SK-N-SH (cell line): Measurements from ENCODE around the gene HS1BP3. TPM values are rescaled to one million over a fixed set of nuclear protein-coding genes. Genes with fewer than 3 reads are reported as not detected.

Experiments used
- CTCF ChIA-PET: fragments of 300-600, 350-600 bp; formaldehyde crosslinking; extraction: SDS; loops from one replicate; lab custom pipeline; 2021; lab: Yijun Ruan, JAX
- POLR2A ChIA-PET: fragments of 350-600 bp; sonication (Branson Sonifier 250); formaldehyde crosslinking; extraction: SDS; loops from one replicate; lab custom pipeline; 2020; ENCODE audit warnings: antibody characterized with exemption, inconsistent platforms; lab: Yijun Ruan, JAX
- DNase-seq: peaks from one replicate; pipeline ENCODE4 v3.0.0; 2012
- H2AFZ ChIP-seq: fragments of 200-600 bp; sonication (generic); 2 replicates; pipeline ENCODE4 v1.8.1; 2016; ENCODE audit warnings: antibody characterized with exemption, mild to moderate bottlenecking, low read depth
- H3F3A ChIP-seq: fragments of 200-600 bp; sonication (generic); replicated peaks from 2 replicates; pipeline ENCODE3; 2016; ENCODE audit warnings: antibody characterized with exemption, mild to moderate bottlenecking; ENCODE audit not compliant: insufficient read depth
- H3K27ac ChIP-seq, 2 experiments: fragments of 200-500 bp in 1 of 2; fragments of 200-600 bp in 1 of 2; sonication (Bioruptor generic) in 1 of 2; sonication (generic), shearing (Covaris generic) in 1 of 2; 2 replicates each; pipeline versions ENCODE4 v1.5.1 to v1.6.1; 2014 to 2016; ENCODE audit warnings: low read depth in 2 of 2, inconsistent platforms in 1 of 2, low read length in 1 of 2, mild to moderate bottlenecking in 1 of 2, mixed read lengths in 1 of 2
- H3K27me3 ChIP-seq: fragments of 200-600 bp; sonication (generic), shearing (Covaris generic); 2 replicates; pipeline ENCODE4 v1.6.1; 2016; ENCODE audit warnings: mixed run types; ENCODE audit not compliant: insufficient read depth
- H3K36me3 ChIP-seq, 2 experiments: fragments of 200-500 bp in 1 of 2; fragments of 200-600 bp in 1 of 2; sonication (Bioruptor generic) in 1 of 2; sonication (generic) in 1 of 2; replicated peaks in 1 of 2; 2 replicates each; pipeline versions ENCODE3 to v1.5.1; 2014 to 2016; ENCODE audit warnings: low read length in 1 of 2, mild to moderate bottlenecking in 1 of 2; ENCODE audit not compliant: insufficient read depth in 2 of 2, control insufficient read depth in 1 of 2
- H3K4me1 ChIP-seq, 2 experiments: fragments of 200-500 bp in 1 of 2; fragments of 200-600 bp in 1 of 2; sonication (Bioruptor generic) in 1 of 2; sonication (generic), shearing (Covaris generic) in 1 of 2; 2 replicates each; pipeline versions ENCODE4 v1.5.1 to v1.6.1; 2014 to 2016; ENCODE audit warnings: low read depth in 1 of 2, low read length in 1 of 2, mixed run types in 1 of 2; ENCODE audit not compliant: insufficient read depth in 2 of 2, control insufficient read depth in 1 of 2
- H3K4me2 ChIP-seq: fragments of 200-600 bp; sonication (generic), shearing (Covaris generic); 2 replicates; pipeline ENCODE4 v1.6.1; 2017; ENCODE audit warnings: mixed run types
- H3K4me3 ChIP-seq, 2 experiments: fragments of 200-500 bp in 1 of 2; fragments of 200-600 bp in 1 of 2; sonication (Bioruptor generic) in 1 of 2; sonication (generic), shearing (Covaris generic) in 1 of 2; 2 replicates each; pipeline versions ENCODE4 v1.5.1 to v1.8.1; 2014 to 2016; ENCODE audit warnings: low read depth in 2 of 2, inconsistent platforms in 1 of 2, low read length in 1 of 2, mild to moderate bottlenecking in 1 of 2, mixed read lengths in 1 of 2, moderate library complexity in 1 of 2
- H3K79me2 ChIP-seq: fragments of 200-600 bp; sonication (generic); 2 replicates; pipeline ENCODE4 v1.8.1; 2017; ENCODE audit warnings: mild to moderate bottlenecking; ENCODE audit not compliant: insufficient read depth
- H3K9ac ChIP-seq: fragments of 200-600 bp; sonication (generic); 2 replicates; pipeline ENCODE4 v1.6.1; 2017; ENCODE audit warnings: mixed run types
- H3K9me2 ChIP-seq: fragments of 200-600 bp; sonication (generic); 2 replicates; pipeline ENCODE4 v1.6.1; 2017; ENCODE audit warnings: mixed run types
- H3K9me3 ChIP-seq: fragments of 200-600 bp; sonication (generic); 2 replicates; pipeline ENCODE4 v1.6.1; 2017; ENCODE audit warnings: mixed run types, mild to moderate bottlenecking, moderate library complexity
- H4K20me1 ChIP-seq: fragments of 200-600 bp; sonication (generic); 2 replicates; pipeline ENCODE4 v1.6.1; 2017; ENCODE audit warnings: mild to moderate bottlenecking, mixed run types; ENCODE audit not compliant: insufficient read depth
- ELF1 ChIP-seq: IDR thresholded peaks from 2 replicates; pipeline ENCODE4 v1.4.0; 2012
- FOSL2 ChIP-seq: IDR thresholded peaks from 2 replicates; pipeline ENCODE4 v1.4.0; 2012; ENCODE audit warnings: low read depth, mild to moderate bottlenecking, moderate library complexity, borderline replicate concordance
- FOXJ3 ChIP-seq: sonication (generic); formaldehyde crosslinking; IDR thresholded peaks from 2 replicates; pipeline ENCODE4 v1.5.1; 2020; ENCODE audit warnings: mild to moderate bottlenecking, missing genetic modification reagents
- FOXM1 ChIP-seq: IDR thresholded peaks from 2 replicates; pipeline ENCODE4 v1.4.0; 2012; ENCODE audit warnings: low read depth, mild to moderate bottlenecking
- GATA2 ChIP-seq: sonication (generic); formaldehyde crosslinking; IDR thresholded peaks from 2 replicates; pipeline ENCODE4 v1.5.0; 2020; ENCODE audit warnings: mild to moderate bottlenecking, missing genetic modification reagents
- MXI1 ChIP-seq: IDR thresholded peaks from 2 replicates; pipeline ENCODE4 v1.6.1; 2012; ENCODE audit warnings: mild to moderate bottlenecking, low read depth, low read length, improper control_type of control experiment
- NFIC ChIP-seq: IDR thresholded peaks from 2 replicates; pipeline ENCODE4 v1.4.0; 2012; ENCODE audit warnings: borderline replicate concordance
- RAD21 ChIP-seq: IDR thresholded peaks from 2 replicates; pipeline ENCODE4 v1.6.1; 2012; ENCODE audit warnings: mild to moderate bottlenecking, low read length
- RCOR1 ChIP-seq: fragments of 150-350 bp; IDR thresholded peaks from 2 replicates; pipeline ENCODE4 v1.6.1; 2017; ENCODE audit warnings: antibody characterized with exemption, low read length
- RFX5 ChIP-seq: IDR thresholded peaks from 2 replicates; pipeline ENCODE4 v1.6.1; 2012; ENCODE audit warnings: mild to moderate bottlenecking, improper control_type of control experiment, low read length
- RXRA ChIP-seq: IDR thresholded peaks from 2 replicates; pipeline ENCODE4 v1.4.0; 2012; ENCODE audit warnings: low read depth, mild to moderate bottlenecking, borderline replicate concordance
- SIN3A ChIP-seq: IDR thresholded peaks from 2 replicates; pipeline ENCODE4 v1.6.1; 2012; ENCODE audit warnings: low read depth, mild to moderate bottlenecking, low read length, moderate library complexity, borderline replicate concordance
- SMC3 ChIP-seq: IDR thresholded peaks from 2 replicates; pipeline ENCODE4 v1.6.1; 2012; ENCODE audit warnings: low read depth, low read length, improper control_type of control experiment
- TAF1 ChIP-seq: IDR thresholded peaks from 2 replicates; pipeline ENCODE4 v1.6.1; 2012; ENCODE audit warnings: low read depth, mild to moderate bottlenecking, low read length, moderate library complexity, borderline replicate concordance
- TCF12 ChIP-seq: IDR thresholded peaks from 2 replicates; pipeline ENCODE4 v1.4.0; 2012
- YY1 ChIP-seq: IDR thresholded peaks from 2 replicates; pipeline ENCODE4 v1.4.0; 2012; ENCODE audit warnings: low read depth, mild to moderate bottlenecking
- WGBS: methylation state at CpG from one replicate; pipeline ENCODE4 v1.1.6; 2017; ENCODE audit warnings: low lambda C conversion rate; 5-methylcytosine and 5-hydroxymethylcytosine counted together
- polyA plus RNA-seq, 3 experiments: library from polyadenylated mRNA; depleted of rRNA; stranded (reverse); fragments of >200 nt; gene quantifications; 2 replicates each; pipeline ENCODE4 v1.2.3, GENCODE V29; 2012
- TF ChIP-seq, protein P1 (sequence below): IDR thresholded peaks from 2 replicates; pipeline ENCODE4; 2012
- TF ChIP-seq, protein P2 (sequence below): IDR thresholded peaks from 2 replicates; pipeline ENCODE4 v1.4.0; 2012; ENCODE audit warnings: low read depth, borderline replicate concordance
- TF ChIP-seq, protein P3 (sequence below): fragments of 150-350 bp; IDR thresholded peaks from 2 replicates; pipeline ENCODE4 v1.6.1; 2017; ENCODE audit warnings: antibody characterized with exemption, low read length, low read depth, borderline replicate concordance
- TF ChIP-seq, protein P4 (sequence below): IDR thresholded peaks from 2 replicates; pipeline ENCODE4 v1.4.0; 2012; ENCODE audit warnings: low read depth
- TF ChIP-seq, protein P5 (sequence below): fragments of 150-350 bp; IDR thresholded peaks from 2 replicates; pipeline ENCODE4 v1.6.1; 2016; ENCODE audit warnings: mild to moderate bottlenecking, low read depth, low read length

HS1BP3 gene
- polyA plus RNA-seq, 1 of the 3 experiments (the other 2 are of a cell fraction) = 20.1 TPM

DNA sequence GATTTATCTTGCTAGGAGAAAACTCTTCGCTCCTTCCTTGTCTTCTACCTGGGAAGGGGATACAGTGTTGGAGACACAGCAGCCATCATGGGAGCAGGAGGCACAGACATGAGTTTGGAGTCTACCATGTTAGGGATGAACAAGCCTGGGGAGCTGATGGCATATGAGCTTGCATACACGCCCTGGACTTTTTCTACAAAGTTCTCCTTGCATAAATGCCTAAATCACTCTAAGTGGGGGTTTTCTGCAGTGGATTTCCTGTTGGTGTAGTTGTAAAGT is 3.6 kb upstream of the HS1BP3 start:
- TF ChIP-seq YY1 = no peak
- TF ChIP-seq, protein P1, sequence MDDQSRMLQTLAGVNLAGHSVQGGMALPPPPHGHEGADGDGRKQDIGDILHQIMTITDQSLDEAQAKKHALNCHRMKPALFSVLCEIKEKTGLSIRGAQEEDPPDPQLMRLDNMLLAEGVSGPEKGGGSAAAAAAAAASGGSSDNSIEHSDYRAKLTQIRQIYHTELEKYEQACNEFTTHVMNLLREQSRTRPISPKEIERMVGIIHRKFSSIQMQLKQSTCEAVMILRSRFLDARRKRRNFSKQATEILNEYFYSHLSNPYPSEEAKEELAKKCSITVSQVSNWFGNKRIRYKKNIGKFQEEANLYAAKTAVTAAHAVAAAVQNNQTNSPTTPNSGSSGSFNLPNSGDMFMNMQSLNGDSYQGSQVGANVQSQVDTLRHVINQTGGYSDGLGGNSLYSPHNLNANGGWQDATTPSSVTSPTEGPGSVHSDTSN = no peak
- TF ChIP-seq SMC3 = no peak
- TF ChIP-seq, protein P2, sequence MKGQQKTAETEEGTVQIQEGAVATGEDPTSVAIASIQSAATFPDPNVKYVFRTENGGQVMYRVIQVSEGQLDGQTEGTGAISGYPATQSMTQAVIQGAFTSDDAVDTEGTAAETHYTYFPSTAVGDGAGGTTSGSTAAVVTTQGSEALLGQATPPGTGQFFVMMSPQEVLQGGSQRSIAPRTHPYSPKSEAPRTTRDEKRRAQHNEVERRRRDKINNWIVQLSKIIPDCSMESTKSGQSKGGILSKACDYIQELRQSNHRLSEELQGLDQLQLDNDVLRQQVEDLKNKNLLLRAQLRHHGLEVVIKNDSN = no peak
- no peak for TF ChIP-seq RXRA
- TF ChIP-seq, protein P3, sequence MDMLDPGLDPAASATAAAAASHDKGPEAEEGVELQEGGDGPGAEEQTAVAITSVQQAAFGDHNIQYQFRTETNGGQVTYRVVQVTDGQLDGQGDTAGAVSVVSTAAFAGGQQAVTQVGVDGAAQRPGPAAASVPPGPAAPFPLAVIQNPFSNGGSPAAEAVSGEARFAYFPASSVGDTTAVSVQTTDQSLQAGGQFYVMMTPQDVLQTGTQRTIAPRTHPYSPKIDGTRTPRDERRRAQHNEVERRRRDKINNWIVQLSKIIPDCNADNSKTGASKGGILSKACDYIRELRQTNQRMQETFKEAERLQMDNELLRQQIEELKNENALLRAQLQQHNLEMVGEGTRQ = no peak
- TF ChIP-seq SIN3A = no peak
- TF ChIP-seq GATA2 (CRISPR knock-in tag) = no peak
- TF ChIP-seq ELF1 = no peak
- no peak for TF ChIP-seq FOXJ3
- TF ChIP-seq NFIC = no peak
- TF ChIP-seq MXI1 = no peak
- TF ChIP-seq RCOR1 = no peak
- no peak for TF ChIP-seq FOXM1

DNA sequence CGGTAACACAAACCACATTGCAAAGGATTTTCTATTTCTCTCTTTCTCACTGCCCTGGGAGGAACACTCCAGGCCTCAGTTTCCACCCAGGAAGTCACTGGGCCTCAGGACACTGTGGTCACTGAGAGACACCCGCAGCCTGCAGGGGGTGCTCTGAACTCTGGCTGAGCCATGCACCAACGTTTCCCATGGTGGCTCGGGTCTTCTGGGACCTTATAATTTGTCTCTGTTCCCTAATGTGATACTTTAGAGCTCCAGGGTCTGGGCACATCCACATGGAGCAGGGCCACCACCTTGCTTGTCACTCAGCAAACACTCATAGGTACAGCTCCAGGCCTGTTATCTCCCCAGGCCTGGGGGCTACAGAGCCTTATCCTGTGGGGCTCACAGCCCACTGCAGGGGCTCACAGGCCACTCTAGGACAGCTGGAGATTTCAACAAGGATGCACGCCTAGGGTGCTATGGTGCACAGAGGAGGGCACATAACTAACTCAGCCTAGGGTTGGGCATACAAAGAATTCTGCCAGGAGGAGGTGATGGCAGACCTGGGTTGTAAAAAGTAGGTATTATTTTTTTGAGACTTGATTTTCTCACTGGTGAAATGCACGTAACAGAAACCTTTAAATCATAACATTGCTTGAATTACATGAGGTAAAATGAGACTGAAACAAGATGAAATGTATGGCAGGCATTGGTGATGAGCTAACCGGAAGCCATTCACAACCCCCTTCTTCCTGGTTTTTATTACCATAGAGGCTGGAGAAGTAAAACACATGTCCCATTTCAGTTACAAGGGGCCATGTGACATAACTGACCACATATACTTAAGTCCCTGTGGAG is 3.0 kb upstream of the HS1BP3 start:
- H3K79me2 ChIP-seq = no peaks in the 10 kb centered on the region
- H4K20me1 ChIP-seq = no peaks in the 10 kb centered on the region
- H3K9me3 ChIP-seq = no peaks in the 10 kb centered on the region
- CTCF ChIA-PET = interaction anchor here (1.0 to 9.8 kb wide), 12 partner anchors 8 to 390 kb away, joined by 3 to 137 read pairs (median 6); partner anchors contain the start of genes APOB and GDF7
- no peak overlapping the region for H2AFZ ChIP-seq
- no peaks in the 10 kb centered on the region for H3F3A ChIP-seq
- WGBS = 77% methylated on average over 7 of the region's 7 CpGs
- H3K4me2 ChIP-seq = no peak overlapping the region
- no peaks in the 10 kb centered on the region for H3K36me3 ChIP-seq
- no peaks in the 10 kb centered on the region for H3K9me2 ChIP-seq
- no peak overlapping the region for H3K4me3 ChIP-seq
- TF ChIP-seq, protein P4, sequence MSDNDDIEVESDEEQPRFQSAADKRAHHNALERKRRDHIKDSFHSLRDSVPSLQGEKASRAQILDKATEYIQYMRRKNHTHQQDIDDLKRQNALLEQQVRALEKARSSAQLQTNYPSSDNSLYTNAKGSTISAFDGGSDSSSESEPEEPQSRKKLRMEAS = no peak
- TF ChIP-seq, protein P1 = no peak
- TF ChIP-seq FOXJ3 (no peak), GATA2 (CRISPR knock-in tag) (no peak), SMC3 (no peak), TCF12 (no peak), SIN3A (no peak), RAD21 (no peak), RFX5 (no peak), FOSL2 (no peak), TAF1 (no peak)
- TF ChIP-seq, protein P5, sequence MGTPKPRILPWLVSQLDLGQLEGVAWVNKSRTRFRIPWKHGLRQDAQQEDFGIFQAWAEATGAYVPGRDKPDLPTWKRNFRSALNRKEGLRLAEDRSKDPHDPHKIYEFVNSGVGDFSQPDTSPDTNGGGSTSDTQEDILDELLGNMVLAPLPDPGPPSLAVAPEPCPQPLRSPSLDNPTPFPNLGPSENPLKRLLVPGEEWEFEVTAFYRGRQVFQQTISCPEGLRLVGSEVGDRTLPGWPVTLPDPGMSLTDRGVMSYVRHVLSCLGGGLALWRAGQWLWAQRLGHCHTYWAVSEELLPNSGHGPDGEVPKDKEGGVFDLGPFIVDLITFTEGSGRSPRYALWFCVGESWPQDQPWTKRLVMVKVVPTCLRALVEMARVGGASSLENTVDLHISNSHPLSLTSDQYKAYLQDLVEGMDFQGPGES = no peak
- H3K9ac ChIP-seq = no peak overlapping the region
- no peak for DNase-seq
- H3K27me3 ChIP-seq = peaks cover 15% of the 10 kb centered on the region
- no peak overlapping the region for H3K27ac ChIP-seq
- POLR2A ChIA-PET = no interaction called here
- peaks cover 13 to 18% of the 10 kb centered on the region in 2 experiments; a peak in 2 of 4 replicates for H3K4me1 ChIP-seq

More for the DNA sequence above, 3.6 kb upstream of the HS1BP3 start:
- no peaks in the 10 kb centered on the region for H3F3A ChIP-seq
- 62% methylated on average over 2 of the region's 2 CpGs for WGBS
- no peaks in the 10 kb centered on the region for H3K9me3 ChIP-seq
- no peak overlapping the region for H3K9ac ChIP-seq
- no peaks in the 10 kb centered on the region for H4K20me1 ChIP-seq
- H3K4me3 ChIP-seq = no peak overlapping the region
- H3K27me3 ChIP-seq = peaks cover 20% of the 10 kb centered on the region
- H3K9me2 ChIP-seq = no peaks in the 10 kb centered on the region
- no peak overlapping the region for H3K27ac ChIP-seq
- peaks cover 10 to 17% of the 10 kb centered on the region in 2 experiments; a peak in 2 of 4 replicates for H3K4me1 ChIP-seq
- CTCF ChIA-PET = interaction anchor here (1.1 to 9.8 kb wide), 10 partner anchors 7 to 389 kb away, joined by 3 to 137 read pairs (median 10); partner anchors contain the start of genes APOB and GDF7
- POLR2A ChIA-PET = no interaction called here
- H3K4me2 ChIP-seq = no peak overlapping the region
- DNase-seq = no peak
- H3K79me2 ChIP-seq = no peaks in the 10 kb centered on the region
- H3K36me3 ChIP-seq = no peaks in the 10 kb centered on the region
- no peak overlapping the region for H2AFZ ChIP-seq
